Liver (tissue), 3 donors: ENCODE data around the gene DNAJC5.
"Not testable (repeated sequence)": the region's sequence is repeated elsewhere in the genome, so short reads cannot be mapped to it uniquely, and the experiment has no call there.

Experiments
- FOXA1 ChIP-seq: IDR thresholded peaks from 2 replicates; pipeline ENCODE4 v1.6.1; 2016; ENCODE audit warnings: antibody characterized with exemption
- FOXA2 ChIP-seq: IDR thresholded peaks from 2 replicates; pipeline ENCODE4 v1.6.1; 2016; ENCODE audit warnings: antibody characterized with exemption
- REST ChIP-seq: IDR thresholded peaks from 2 replicates; pipeline ENCODE4 v1.6.1; 2016; ENCODE audit warnings: antibody characterized with exemption, mild to moderate bottlenecking
- TF ChIP-seq, protein P1 (sequence below): fragments of 150-350 bp; IDR thresholded peaks from 2 replicates; pipeline ENCODE4 v1.5.1; 2017; ENCODE audit warnings: improper control_type of control experiment, low read depth, low read length; ENCODE audit not compliant: missing input control
- TF ChIP-seq, protein P2 (sequence below): IDR thresholded peaks from 2 replicates; pipeline ENCODE4 v1.6.1; 2016; ENCODE audit warnings: antibody characterized with exemption
- donor health status: healthy.
- donor health status: healthy.

DNA sequence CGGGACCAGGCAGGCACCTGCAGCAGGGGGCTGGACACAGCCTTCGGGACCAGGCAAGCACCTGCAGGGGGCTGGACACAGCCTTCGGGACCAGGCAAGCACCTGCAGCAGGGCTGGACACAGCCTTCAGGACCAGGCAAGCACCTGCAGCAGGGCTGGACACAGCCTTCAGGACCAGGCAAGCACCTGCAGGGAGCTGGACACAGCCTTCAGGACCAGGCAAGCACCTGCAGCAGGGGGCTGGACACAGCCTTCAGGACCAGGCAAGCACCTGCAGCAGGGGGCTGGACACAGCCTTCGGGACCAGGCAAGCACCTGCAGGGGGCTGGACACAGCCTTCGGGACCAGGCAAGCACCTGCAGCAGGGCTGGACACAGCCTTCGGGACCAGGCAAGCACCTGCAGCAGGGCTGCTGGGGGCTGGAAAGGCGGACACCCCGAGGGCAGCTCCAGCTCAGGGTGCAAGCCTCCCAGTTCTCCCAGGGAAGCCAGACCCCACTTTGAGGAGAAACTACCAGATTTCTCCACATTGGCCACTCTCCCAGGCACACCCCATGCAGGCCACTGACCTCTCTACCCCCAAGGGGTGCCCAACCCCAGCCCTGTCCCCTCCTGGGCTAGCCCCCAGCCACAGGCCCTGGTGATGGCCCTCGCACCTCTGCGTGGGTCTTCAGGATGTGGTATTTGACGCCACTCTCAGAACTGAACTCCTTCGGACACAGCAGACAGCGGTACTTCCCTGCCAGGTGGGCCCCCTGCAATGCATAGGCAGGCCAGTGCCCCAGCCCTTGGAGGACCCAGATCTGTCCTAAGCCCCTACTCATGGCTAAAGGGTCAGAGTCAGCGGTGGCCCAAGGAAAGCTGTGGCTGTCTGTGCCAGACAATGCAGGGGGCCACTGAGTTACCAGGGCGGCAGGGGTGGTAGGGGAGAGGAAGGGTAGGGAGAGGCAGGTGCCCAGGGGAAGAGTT lies 66.0 kb downstream of the DNAJC5 start:
- TF ChIP-seq, protein P1, sequence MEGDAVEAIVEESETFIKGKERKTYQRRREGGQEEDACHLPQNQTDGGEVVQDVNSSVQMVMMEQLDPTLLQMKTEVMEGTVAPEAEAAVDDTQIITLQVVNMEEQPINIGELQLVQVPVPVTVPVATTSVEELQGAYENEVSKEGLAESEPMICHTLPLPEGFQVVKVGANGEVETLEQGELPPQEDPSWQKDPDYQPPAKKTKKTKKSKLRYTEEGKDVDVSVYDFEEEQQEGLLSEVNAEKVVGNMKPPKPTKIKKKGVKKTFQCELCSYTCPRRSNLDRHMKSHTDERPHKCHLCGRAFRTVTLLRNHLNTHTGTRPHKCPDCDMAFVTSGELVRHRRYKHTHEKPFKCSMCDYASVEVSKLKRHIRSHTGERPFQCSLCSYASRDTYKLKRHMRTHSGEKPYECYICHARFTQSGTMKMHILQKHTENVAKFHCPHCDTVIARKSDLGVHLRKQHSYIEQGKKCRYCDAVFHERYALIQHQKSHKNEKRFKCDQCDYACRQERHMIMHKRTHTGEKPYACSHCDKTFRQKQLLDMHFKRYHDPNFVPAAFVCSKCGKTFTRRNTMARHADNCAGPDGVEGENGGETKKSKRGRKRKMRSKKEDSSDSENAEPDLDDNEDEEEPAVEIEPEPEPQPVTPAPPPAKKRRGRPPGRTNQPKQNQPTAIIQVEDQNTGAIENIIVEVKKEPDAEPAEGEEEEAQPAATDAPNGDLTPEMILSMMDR, result not testable (repeated sequence)
- not testable (repeated sequence) for TF ChIP-seq FOXA2, FOXA1, REST
- TF ChIP-seq, protein P2, sequence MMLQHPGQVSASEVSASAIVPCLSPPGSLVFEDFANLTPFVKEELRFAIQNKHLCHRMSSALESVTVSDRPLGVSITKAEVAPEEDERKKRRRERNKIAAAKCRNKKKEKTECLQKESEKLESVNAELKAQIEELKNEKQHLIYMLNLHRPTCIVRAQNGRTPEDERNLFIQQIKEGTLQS, result not testable (repeated sequence)
